Neuronal stem cell (in vitro differentiated cells): ENCODE measurements around the gene PC.
"Not testable (repeated sequence)": the region's sequence is repeated elsewhere in the genome, so short reads cannot be mapped to it uniquely, and the experiment has no call there.

Source experiments
- DNase-seq: peaks from one replicate; pipeline ENCODE4 v3.0.0-alpha.2; 2013; ENCODE audit warnings: low spot score
- H2AFZ ChIP-seq: one replicate; pipeline ENCODE4 v1.6.1; 2013; ENCODE audit warnings: mild to moderate bottlenecking, low read length, inconsistent platforms
- H2AK5ac ChIP-seq: 2 replicates; pipeline ENCODE4 v1.6.1; 2013; ENCODE audit warnings: low read depth, mild to moderate bottlenecking, inconsistent platforms, low read length, moderate library complexity, mixed read lengths
- H2BK120ac ChIP-seq: 2 replicates; pipeline ENCODE4 v1.6.1; 2013; ENCODE audit warnings: low read depth, mild to moderate bottlenecking, inconsistent platforms, low read length, moderate library complexity, mixed read lengths
- H2BK12ac ChIP-seq: one replicate; pipeline ENCODE4 v1.6.1; 2013; ENCODE audit warnings: low read length, inconsistent platforms
- H2BK15ac ChIP-seq: 2 replicates; pipeline ENCODE4 v1.6.1; 2013; ENCODE audit warnings: mild to moderate bottlenecking, low read length, inconsistent platforms, mixed read lengths
- H2BK5ac ChIP-seq: one replicate; pipeline ENCODE4 v1.6.1; 2013; ENCODE audit warnings: inconsistent platforms, mild to moderate bottlenecking, low read length, moderate library complexity
- H3K14ac ChIP-seq: one replicate; pipeline ENCODE4 v1.6.1; 2013; ENCODE audit warnings: low read length, inconsistent platforms
- H3K18ac ChIP-seq: 2 replicates; pipeline ENCODE4 v1.6.1; 2013; ENCODE audit warnings: low read length, inconsistent platforms
- H3K23ac ChIP-seq: 2 replicates; pipeline ENCODE4 v1.6.1; 2013; ENCODE audit warnings: low read depth, mild to moderate bottlenecking, mixed read lengths, low read length, inconsistent platforms; ENCODE audit not compliant: poor library complexity
- H3K27ac ChIP-seq: replicated peaks from 3 replicates; pipeline ENCODE4 v1.5.1; 2013; ENCODE audit warnings: low read length, inconsistent platforms
- H3K27me3 ChIP-seq, 3 experiments: 2 replicates each; pipeline ENCODE4 v1.6.1; 2013; ENCODE audit warnings: low read length in 3 of 3, mild to moderate bottlenecking in 2 of 3, inconsistent platforms in 1 of 3, low read depth in 1 of 3, mixed read lengths in 1 of 3, moderate library complexity in 1 of 3; ENCODE audit not compliant: control insufficient read depth in 3 of 3, insufficient read depth in 3 of 3
- H3K36me3 ChIP-seq, 2 donors: replicated peaks in 1 of 2; 2 replicates each; pipeline ENCODE4 v1.6.1; 2013; ENCODE audit warnings: low read length in 2 of 2; ENCODE audit not compliant: control insufficient read depth in 2 of 2, insufficient read depth in 2 of 2
- H3K4ac ChIP-seq: 2 replicates; pipeline ENCODE4 v1.6.1; 2013; ENCODE audit warnings: inconsistent platforms, mild to moderate bottlenecking, low read length, moderate library complexity
- H3K4me1 ChIP-seq, 2 donors: 1 replicate in 1 of 2; 2 replicates in 1 of 2; pipeline ENCODE4 v1.6.1; 2013; ENCODE audit warnings: low read length in 2 of 2, low read depth in 1 of 2; ENCODE audit not compliant: control insufficient read depth in 2 of 2, insufficient read depth in 1 of 2
- H3K4me2 ChIP-seq: one replicate; pipeline ENCODE4 v1.6.1; 2013; ENCODE audit warnings: mild to moderate bottlenecking, low read length, inconsistent platforms; ENCODE audit not compliant: insufficient read depth, poor library complexity, severe bottlenecking
- H3K4me3 ChIP-seq, 2 donors: 2 replicates each; pipeline ENCODE4 v1.5.1; 2013; ENCODE audit warnings: low read length in 2 of 2, mild to moderate bottlenecking in 2 of 2, inconsistent platforms in 1 of 2, moderate library complexity in 1 of 2
- H3K79me1 ChIP-seq: one replicate; pipeline ENCODE4 v1.6.1; 2013; ENCODE audit warnings: low read depth, mild to moderate bottlenecking, inconsistent platforms, low read length, moderate library complexity
- H3K9ac ChIP-seq: one replicate; pipeline ENCODE4 v1.6.1; 2013; ENCODE audit warnings: mild to moderate bottlenecking, low read depth, low read length, inconsistent platforms; ENCODE audit not compliant: poor library complexity
- H3K9me3 ChIP-seq, 2 donors: replicated peaks in 1 of 2; 2 replicates each; pipeline versions ENCODE3 to v1.6.1; 2013; ENCODE audit warnings: low read length in 2 of 2, mild to moderate bottlenecking in 2 of 2, inconsistent platforms in 1 of 2, low read depth in 1 of 2, mixed read lengths in 1 of 2, moderate library complexity in 1 of 2; ENCODE audit not compliant: control insufficient read depth in 2 of 2, insufficient read depth in 1 of 2
- H4K8ac ChIP-seq: one replicate; pipeline ENCODE4 v1.6.1; 2013; ENCODE audit warnings: low read depth, mild to moderate bottlenecking, inconsistent platforms, low read length, moderate library complexity
- H4K91ac ChIP-seq: one replicate; pipeline ENCODE4 v1.6.1; 2013; ENCODE audit warnings: low read length, low read depth, mild to moderate bottlenecking, inconsistent platforms; ENCODE audit not compliant: poor library complexity
- WGBS, 2 donors: extraction: QIAGEN DNeasy Blood & Tissue Kit; methylation state at CpG; one replicate each; pipeline ENCODE4 v1.1.7; 2013; ENCODE audit warnings: missing lambda C conversion rate in 2 of 2, mixed read lengths in 1 of 2; ENCODE audit not compliant: insufficient read length in 2 of 2, insufficient replicate concordance in 1 of 2; ENCODE audit errors: extremely low coverage in 2 of 2; 5-methylcytosine and 5-hydroxymethylcytosine counted together

The PC gene

GRCh38 chr11:66834539-66834845, 123.7 kb downstream of the PC start:
- H3K4me3 ChIP-seq, result no peak overlapping the region
- peaks cover 9 to 37% of the 10 kb centered on the region in 2 donors for H3K36me3 ChIP-seq
- no peak overlapping the region for H4K91ac ChIP-seq
- H2BK15ac ChIP-seq, result no peak overlapping the region
- no peak overlapping the region for H2AFZ ChIP-seq
- no peak overlapping the region for H2BK12ac ChIP-seq
- no peak overlapping the region for H2BK120ac ChIP-seq
- no peak overlapping the region for H3K4ac ChIP-seq
- DNase-seq, result no peak
- WGBS, 2 donors, result no CpG with 5 or more reads among the region's 4 CpGs
- H3K23ac ChIP-seq, result no peak overlapping the region
- no peak overlapping the region for H3K18ac ChIP-seq
- no peaks in the 10 kb centered on the region for H3K27me3 ChIP-seq
- H2BK5ac ChIP-seq, result no peak overlapping the region
- no peak overlapping the region for H3K9ac ChIP-seq
- H4K8ac ChIP-seq, result no peak overlapping the region
- no peak overlapping the region for H3K14ac ChIP-seq
- no peaks in the 10 kb centered on the region for H3K79me1 ChIP-seq
- no peak overlapping the region for H3K27ac ChIP-seq
- no peak overlapping the region for H2AK5ac ChIP-seq
- H3K4me2 ChIP-seq, result no peak overlapping the region
- H3K9me3 ChIP-seq, result no peaks in the 10 kb centered on the region
- no peaks in the 10 kb centered on the region for H3K4me1 ChIP-seq

GRCh38 chr11:66824573-66824972, 133.6 kb downstream of the PC start:
- H3K18ac ChIP-seq, H3K79me1 ChIP-seq, H3K14ac ChIP-seq, H3K9ac ChIP-seq, H4K91ac ChIP-seq, H2BK120ac ChIP-seq, H2BK5ac ChIP-seq, H3K27me3 ChIP-seq, H3K4me1 ChIP-seq, H3K9me3 ChIP-seq, H3K4me2 ChIP-seq, H2AFZ ChIP-seq, H3K27ac ChIP-seq, H2BK12ac ChIP-seq, H2BK15ac ChIP-seq, H3K4ac ChIP-seq, H2AK5ac ChIP-seq, H4K8ac ChIP-seq, H3K23ac ChIP-seq, DNase-seq, H3K4me3 ChIP-seq: not testable (repeated sequence)
- H3K36me3 ChIP-seq, result peaks cover 3 to 31% of the 10 kb centered on the region in 2 donors
- no CpG with 5 or more reads among the region's 4 CpGs for WGBS, 2 donors

GRCh38 chr11:66823700-66824099, 134.5 kb downstream of the PC start:
- no CpG with 5 or more reads among the region's 4 CpGs for WGBS, 2 donors
- Histone ChIP-seq H4K8ac (no peak overlapping the region), H2BK5ac (no peak overlapping the region), H3K18ac (no peak overlapping the region), H3K4me3 (no peak overlapping the region), H2BK12ac (no peak overlapping the region), H3K14ac (no peak overlapping the region), H3K23ac (no peak overlapping the region), H2BK15ac (no peak overlapping the region), H3K27me3 (no peaks in the 10 kb centered on the region), H3K4me1 (peaks cover 0 to 9% of the 10 kb centered on the region in 2 donors), H2AFZ (no peak overlapping the region), H3K4me2 (no peak overlapping the region), H3K4ac (no peak overlapping the region), H3K27ac (no peak overlapping the region), H3K9me3 (no peaks in the 10 kb centered on the region), H4K91ac (no peak overlapping the region), H3K79me1 (no peaks in the 10 kb centered on the region), H3K36me3 (peaks cover 3 to 28% of the 10 kb centered on the region in 2 donors), H2AK5ac (no peak overlapping the region), H3K9ac (no peak overlapping the region), H2BK120ac (no peak overlapping the region)
- no peak for DNase-seq

- H3K27ac ChIP-seq, result no peak overlapping the region
These were observed 137.3 kb downstream of the PC start for GRCh38 chr11:66820901-66821300.

More at GRCh38 chr11:66820901-66821300, 137.3 kb downstream of the PC start:
- Histone ChIP-seq H2AK5ac (no peak overlapping the region), H4K91ac (no peak overlapping the region), H3K79me1 (no peaks in the 10 kb centered on the region), H3K4ac (no peak overlapping the region), H3K18ac (no peak overlapping the region), H3K4me1 (peaks cover 0 to 9% of the 10 kb centered on the region in 2 donors), H3K36me3 (peaks cover 3 to 33% of the 10 kb centered on the region in 2 donors), H3K4me2 (no peak overlapping the region), H3K23ac (no peak overlapping the region), H2BK5ac (no peak overlapping the region), H3K9me3 (no peaks in the 10 kb centered on the region), H4K8ac (no peak overlapping the region), H2BK120ac (no peak overlapping the region), H2BK12ac (no peak overlapping the region), H3K9ac (no peak overlapping the region), H3K4me3 (no peak overlapping the region), H3K27me3 (no peaks in the 10 kb centered on the region), H2BK15ac (no peak overlapping the region), H2AFZ (no peak overlapping the region), H3K14ac (no peak overlapping the region)
- WGBS, 2 donors, result no CpG with 5 or more reads among the region's 3 CpGs
- DNase-seq, result no peak
